OCI-LY1 (cell line): ENCODE data around the gene BMP4.

ENCODE experiments used
- CTCF ChIP-seq: fragments of 200-600 bp; sonication (generic), shearing (Covaris generic); IDR thresholded peaks from 2 replicates; pipeline ENCODE4 v1.5.1; 2017; ENCODE audit warnings: mild to moderate bottlenecking, antibody characterized with exemption, low read length, moderate library complexity, mixed read lengths
- EZH2 ChIP-seq: fragments of 200-600 bp; sonication (generic), shearing (Covaris generic); IDR thresholded peaks from 2 replicates; pipeline ENCODE4 v1.8.0; 2017; ENCODE audit warnings: borderline replicate concordance, mixed run types, mild to moderate bottlenecking, antibody characterized with exemption, low read length, moderate library complexity, mixed read lengths

GRCh38 chr14:53956427-53957201, at the start of gene BMP4:
- TF ChIP-seq CTCF (no peak), EZH2 (no peak)
